IPS DF 4.7 (cell line): ENCODE data around the gene POLR1G.

Source experiments
- DNase-seq: peaks from one replicate; pipeline ENCODE4 v3.0.0-alpha.2; 2013; ENCODE audit warnings: low spot score; ENCODE audit errors: extremely low read depth

The POLR1G gene

GRCh38 chr19:45444318-45445041, 38.0 kb downstream of the POLR1G start:
- no peak for DNase-seq

- DNase-seq = no peak
Observed at GRCh38 chr19:45445139-45445538, 38.7 kb downstream of the POLR1G start.

- DNase-seq = no peak
Observed at GRCh38 chr19:45446295-45446694, 39.9 kb downstream of the POLR1G start.

- DNase-seq = no peak
Observed at GRCh38 chr19:45446944-45447343, 40.5 kb downstream of the POLR1G start.

- no peak for DNase-seq
Observed at GRCh38 chr19:45448425-45448756, 41.9 kb downstream of the POLR1G start.

GRCh38 chr19:45448887-45449299, 42.4 kb downstream of the POLR1G start:
- DNase-seq = no peak

GRCh38 chr19:45450012-45450333, 43.5 kb downstream of the POLR1G start:
- no peak for DNase-seq

GRCh38 chr19:45451131-45451849, 44.8 kb downstream of the POLR1G start:
- no peak for DNase-seq

GRCh38 chr19:45451850-45452387, 45.5 kb downstream of the POLR1G start:
- no peak for DNase-seq

- DNase-seq = no peak
Observed at GRCh38 chr19:45455707-45456499, 49.5 kb downstream of the POLR1G start.

GRCh38 chr19:45456500-45456815, 50.0 kb downstream of the POLR1G start:
- DNase-seq = no peak

- DNase-seq = no peak
Observed at GRCh38 chr19:45457776-45458175, 51.3 kb downstream of the POLR1G start.
